CD4-positive, CD25-positive, alpha-beta regulatory T cell (primary cell): ENCODE measurements around the gene EPHX1. TPM values are rescaled to one million over a fixed set of nuclear protein-coding genes. Genes with fewer than 3 reads are reported as not detected.
A peak's percentile ranks its signal among the peaks of the same experiment; 100 is the strongest.

ENCODE experiments used
- ATAC-seq, 2 donors: fragments of 150-1000 bp; cut with Tn5 transposase; one replicate each; pipeline ENCODE4 v1.10.0; 2021; ENCODE audit warnings: low read depth in 2 of 2, moderate number of reproducible peaks in 2 of 2, moderate library complexity in 1 of 2
- DNase-seq, 3 donors: peaks; one replicate each; pipeline versions ENCODE4 v3.0.0 to v3.0.0-alpha.2; 2012 to 2022; ENCODE audit warnings: mixed read lengths in 1 of 3
- H3K27ac ChIP-seq: one replicate; pipeline ENCODE4 v1.7.0; 2013; ENCODE audit warnings: mild to moderate bottlenecking, low read length; ENCODE audit not compliant: insufficient read depth, poor library complexity, severe bottlenecking
- H3K27me3 ChIP-seq: one replicate; pipeline ENCODE4 v1.7.0; 2013; ENCODE audit warnings: low read length; ENCODE audit not compliant: control insufficient read depth, insufficient read depth
- H3K36me3 ChIP-seq: one replicate; pipeline ENCODE4 v1.7.0; 2013; ENCODE audit warnings: mild to moderate bottlenecking, low read length, moderate library complexity; ENCODE audit not compliant: control insufficient read depth, insufficient read depth
- H3K4me1 ChIP-seq: 2 replicates; pipeline ENCODE4 v1.7.0; 2013; ENCODE audit warnings: mild to moderate bottlenecking, low read length; ENCODE audit not compliant: insufficient read depth, control insufficient read depth, poor library complexity, severe bottlenecking
- H3K4me3 ChIP-seq: one replicate; pipeline ENCODE4 v1.7.0; 2013; ENCODE audit warnings: low read depth, mild to moderate bottlenecking, low read length, moderate library complexity
- H3K9me3 ChIP-seq, 2 experiments: 1 replicate in 1 of 2; 2 replicates in 1 of 2; pipeline ENCODE4 v1.7.0; 2013; ENCODE audit warnings: low read length in 2 of 2, mild to moderate bottlenecking in 1 of 2, moderate library complexity in 1 of 2; ENCODE audit not compliant: control insufficient read depth in 2 of 2
- H3K27ac Mint-ChIP-seq, 3 donors: one replicate each; pipeline ENCODE4 v1.8.0; 2020 to 2022; ENCODE audit warnings: mild to moderate bottlenecking in 3 of 3, mixed read lengths in 3 of 3, moderate library complexity in 2 of 3
- H3K27me3 Mint-ChIP-seq: one replicate; pipeline ENCODE4 v1.8.0; 2022; ENCODE audit warnings: mild to moderate bottlenecking, mixed read lengths
- H3K36me3 Mint-ChIP-seq: one replicate; pipeline ENCODE4 v1.8.0; 2020; ENCODE audit warnings: mixed read lengths
- H3K4me1 Mint-ChIP-seq, 4 donors: one replicate each; pipeline ENCODE4 v1.8.0; 2020 to 2022; ENCODE audit warnings: mixed read lengths in 4 of 4, mild to moderate bottlenecking in 1 of 4
- H3K4me3 Mint-ChIP-seq, 4 donors: one replicate each; pipeline ENCODE4 v1.8.0; 2020 to 2022; ENCODE audit warnings: mild to moderate bottlenecking in 4 of 4, mixed read lengths in 4 of 4, moderate library complexity in 3 of 4
- H3K9me3 Mint-ChIP-seq, 7 donors: one replicate each; pipeline ENCODE4 v1.8.0; 2020 to 2022; ENCODE audit warnings: mixed read lengths in 7 of 7, mild to moderate bottlenecking in 3 of 7, moderate library complexity in 2 of 7
- polyA plus RNA-seq, 4 donors: library from polyadenylated mRNA; unstranded; fragments of 300-500 nt; fragmentation: Illumina TruSeq; gene quantifications; one replicate each; pipeline ENCODE4 v1.2.3, GENCODE V29; 2021
- total RNA-seq: library from RNA; stranded (reverse); gene quantifications from one replicate; pipeline ENCODE4 v1.2.3, GENCODE V29; 2022

The EPHX1 gene
- total and polyA plus RNA-seq, 5 donors from 2014 or later = 0.11 to 0.62 (median 0.45) TPM; not detected in 1

GRCh38 chr1:225872075-225872430 lies 62.1 kb downstream of the EPHX1 start:
- H3K9me3 ChIP-seq = no peaks in the 10 kb centered on the region
- no peak for ATAC-seq
- H3K4me3 ChIP-seq = no peak overlapping the region
- Mint-ChIP-seq H3K27ac (peak overlapping the region; percentile 26 to 75 (median 59)), H3K27me3 (no peaks in the 10 kb centered on the region), H3K4me3 (peak overlapping the region in 1 of 4 donors; percentile 31), H3K36me3 (peaks cover 45% of the 10 kb centered on the region), H3K9me3 (no peaks in the 10 kb centered on the region), H3K4me1 (peaks cover 6 to 74% (median 42%) of the 10 kb centered on the region in 4 donors)
- peaks cover 39% of the 10 kb centered on the region for H3K4me1 ChIP-seq
- DNase-seq = no peak
- H3K27me3 ChIP-seq = no peaks in the 10 kb centered on the region
- peaks cover 92% of the 10 kb centered on the region for H3K36me3 ChIP-seq
- H3K27ac ChIP-seq = peak overlapping the region; percentile 34

- H3K27ac ChIP-seq = no peak overlapping the region
- no peaks in the 10 kb centered on the region for H3K9me3 Mint-ChIP-seq
- H3K9me3 ChIP-seq = no peaks in the 10 kb centered on the region
- peaks cover 47% of the 10 kb centered on the region for H3K36me3 Mint-ChIP-seq
- no peak overlapping the region for H3K4me3 ChIP-seq
- ATAC-seq (no peak), DNase-seq (no peak)
- H3K4me1 Mint-ChIP-seq = peaks cover 6 to 76% (median 46%) of the 10 kb centered on the region in 4 donors
- peaks cover 93% of the 10 kb centered on the region for H3K36me3 ChIP-seq
- H3K4me1 ChIP-seq = peaks cover 42% of the 10 kb centered on the region
- H3K4me3 Mint-ChIP-seq = peak overlapping the region in 2 of 4 donors; percentile 41 to 100
- H3K27ac Mint-ChIP-seq = peak overlapping the region in 2 of 3 donors; percentile 89 to 90
- no peaks in the 10 kb centered on the region for H3K27me3 Mint-ChIP-seq
- no peaks in the 10 kb centered on the region for H3K27me3 ChIP-seq
Observed at GRCh38 chr1:225873281-225873850, 63.4 kb downstream of the EPHX1 start.

DNA sequence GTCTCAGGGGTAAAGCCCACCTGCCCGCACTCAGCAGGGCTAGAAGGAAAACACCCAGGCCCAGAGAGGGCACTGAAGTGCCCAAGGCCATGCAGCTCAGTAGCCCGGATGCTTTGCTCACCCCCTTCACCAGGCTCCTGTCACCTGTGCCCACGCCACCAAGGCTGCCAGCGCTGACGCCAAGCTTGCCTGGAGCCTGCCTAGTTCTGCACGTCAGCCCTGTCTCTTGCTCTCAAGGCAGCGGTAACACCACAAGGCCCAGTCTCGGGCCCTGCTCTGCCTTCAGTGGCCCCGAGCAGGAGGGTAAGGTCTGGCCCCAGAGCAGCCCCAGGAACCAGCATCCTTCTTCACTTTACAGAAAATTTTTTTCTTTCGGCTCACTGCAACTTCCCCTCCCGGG lies 64.5 kb downstream of the EPHX1 start:
- H3K36me3 Mint-ChIP-seq = peaks cover 47% of the 10 kb centered on the region
- no peaks in the 10 kb centered on the region for H3K27me3 Mint-ChIP-seq
- peak overlapping the region; percentile 62 to 90 (median 89) for H3K27ac Mint-ChIP-seq
- H3K27ac ChIP-seq = no peak overlapping the region
- ATAC-seq (no peak), DNase-seq (no peak)
- peaks cover 52% of the 10 kb centered on the region for H3K4me1 ChIP-seq
- H3K27me3 ChIP-seq = no peaks in the 10 kb centered on the region
- H3K9me3 ChIP-seq = no peaks in the 10 kb centered on the region
- peak overlapping the region in 1 of 4 donors; percentile 100 for H3K4me3 Mint-ChIP-seq
- H3K36me3 ChIP-seq = peaks cover 91% of the 10 kb centered on the region
- H3K4me1 Mint-ChIP-seq = peaks cover 6 to 81% (median 51%) of the 10 kb centered on the region in 4 donors
- H3K9me3 Mint-ChIP-seq = no peaks in the 10 kb centered on the region
- no peak overlapping the region for H3K4me3 ChIP-seq

- Mint-ChIP-seq H3K9me3 (no peaks in the 10 kb centered on the region), H3K27ac (peak overlapping the region; percentile 66 to 90 (median 85)), H3K4me3 (peak overlapping the region; percentile 4 to 100 (median 37)), H3K4me1 (peaks cover 6 to 89% (median 57%) of the 10 kb centered on the region in 4 donors), H3K36me3 (peaks cover 51% of the 10 kb centered on the region), H3K27me3 (no peaks in the 10 kb centered on the region)
- no peaks in the 10 kb centered on the region for H3K27me3 ChIP-seq
- peaks cover 60% of the 10 kb centered on the region for H3K4me1 ChIP-seq
- peaks cover 86% of the 10 kb centered on the region for H3K36me3 ChIP-seq
- no peak for ATAC-seq
- no peaks in the 10 kb centered on the region for H3K9me3 ChIP-seq
- H3K4me3 ChIP-seq = no peak overlapping the region
- no peak for DNase-seq
- H3K27ac ChIP-seq = peak overlapping the region; percentile 53
Observed at GRCh38 chr1:225875044-225875815, 65.3 kb downstream of the EPHX1 start.

DNA sequence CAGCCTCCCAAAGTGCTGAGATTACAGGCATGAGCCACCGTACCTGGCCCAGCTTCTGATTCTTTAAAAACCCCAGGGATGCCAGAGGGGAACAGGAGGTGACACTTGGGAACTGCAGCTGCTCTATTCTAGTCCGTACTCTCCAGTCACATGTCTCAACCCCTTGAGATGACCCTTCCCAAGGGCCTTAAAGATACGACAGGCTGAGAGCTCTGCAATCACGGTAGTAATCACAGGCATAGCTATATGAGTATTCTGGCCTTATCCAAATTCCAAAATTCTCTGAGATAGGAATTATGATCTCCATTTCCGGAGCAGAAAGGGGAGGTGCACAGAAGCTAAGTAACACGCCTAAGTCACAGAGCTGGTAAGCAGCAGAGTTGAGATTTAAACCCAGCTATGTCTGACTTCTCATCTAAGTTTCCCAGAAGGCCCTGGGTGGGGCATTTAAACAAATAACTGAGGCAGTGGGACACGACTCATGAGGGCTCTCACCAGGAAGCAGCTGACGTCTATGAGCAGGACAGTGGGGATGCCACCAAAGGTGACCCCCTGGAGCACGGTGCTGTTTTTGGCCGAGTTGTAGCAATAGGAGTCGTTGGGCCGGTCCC lies 67.1 kb downstream of the EPHX1 start:
- H3K27me3 ChIP-seq = no peaks in the 10 kb centered on the region
- Mint-ChIP-seq H3K4me3 (peak overlapping the region; percentile 86 to 100 (median 94)), H3K27ac (peak overlapping the region; percentile 75 to 93 (median 93)), H3K4me1 (peaks cover 6 to 79% (median 50%) of the 10 kb centered on the region in 4 donors), H3K36me3 (peaks cover 38% of the 10 kb centered on the region), H3K27me3 (peaks cover 4% of the 10 kb centered on the region), H3K9me3 (no peaks in the 10 kb centered on the region)
- H3K4me1 ChIP-seq = peaks cover 74% of the 10 kb centered on the region
- peaks cover 68% of the 10 kb centered on the region for H3K36me3 ChIP-seq
- H3K9me3 ChIP-seq = no peaks in the 10 kb centered on the region
- ATAC-seq (no peak), DNase-seq (no peak)
- no peak overlapping the region for H3K4me3 ChIP-seq
- peak overlapping the region; percentile 82 for H3K27ac ChIP-seq

DNA sequence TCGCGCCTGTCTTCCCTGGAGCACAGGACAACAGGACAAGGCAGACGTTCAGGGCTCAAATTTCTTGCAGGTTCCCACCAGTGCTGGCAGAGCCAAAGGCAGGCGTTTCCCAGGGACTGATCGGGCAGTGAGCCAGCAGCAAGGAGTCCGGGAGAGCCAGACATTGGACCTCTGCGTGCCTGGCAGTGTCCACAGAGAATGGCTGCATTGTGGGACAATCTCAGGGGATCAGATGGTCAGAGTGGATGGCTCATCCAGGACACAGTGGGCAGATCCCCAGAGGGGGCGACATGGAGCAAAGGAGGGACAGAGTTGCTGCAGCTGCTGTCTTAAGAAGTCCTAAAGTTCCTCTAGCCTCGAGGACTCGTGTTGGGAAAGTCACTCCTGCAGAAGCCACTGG lies 67.7 kb downstream of the EPHX1 start:
- H3K4me1 ChIP-seq = peaks cover 74% of the 10 kb centered on the region

DNA sequence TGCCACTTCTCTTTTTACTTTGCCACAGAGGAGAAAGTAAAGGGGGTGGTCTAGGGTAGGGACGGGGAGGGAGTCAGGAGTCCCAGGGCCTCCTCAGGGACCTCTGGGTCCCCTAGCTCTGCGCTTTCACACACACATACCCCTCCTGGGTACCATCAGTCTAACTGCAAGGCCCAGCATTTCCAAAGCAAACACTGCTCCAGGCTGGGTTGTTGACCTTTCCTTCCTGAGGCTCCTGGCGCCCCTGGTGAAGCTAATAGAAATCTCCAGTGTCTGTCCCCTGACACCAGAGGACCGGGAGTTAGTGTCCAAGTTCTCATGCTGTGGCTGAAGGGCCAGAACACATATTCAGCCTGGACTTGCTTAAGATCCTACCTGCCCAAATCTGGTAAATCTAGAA lies 68.4 kb downstream of the EPHX1 start:
- H3K4me1 Mint-ChIP-seq = peaks cover 6 to 77% (median 50%) of the 10 kb centered on the region in 4 donors

More for the DNA sequence above, 67.7 kb downstream of the EPHX1 start:
- DNase-seq (no peak), ATAC-seq (no peak)
- H3K36me3 Mint-ChIP-seq = peaks cover 38% of the 10 kb centered on the region
- peaks cover 6 to 78% (median 50%) of the 10 kb centered on the region in 4 donors for H3K4me1 Mint-ChIP-seq
- peak overlapping the region; percentile 86 to 100 (median 94) for H3K4me3 Mint-ChIP-seq
- peaks cover 4% of the 10 kb centered on the region for H3K27me3 Mint-ChIP-seq
- Histone ChIP-seq H3K4me3 (peak overlapping the region; percentile 95), H3K36me3 (peaks cover 63% of the 10 kb centered on the region), H3K27ac (peak overlapping the region; percentile 82), H3K27me3 (no peaks in the 10 kb centered on the region), H3K9me3 (no peaks in the 10 kb centered on the region)
- peak overlapping the region; percentile 75 to 93 (median 93) for H3K27ac Mint-ChIP-seq
- H3K9me3 Mint-ChIP-seq = no peaks in the 10 kb centered on the region

More for the DNA sequence above, 68.4 kb downstream of the EPHX1 start:
- peaks cover 57% of the 10 kb centered on the region for H3K36me3 ChIP-seq
- peak overlapping the region; percentile 95 for H3K4me3 ChIP-seq
- ATAC-seq (no peak), DNase-seq (no peak)
- peaks cover 34% of the 10 kb centered on the region for H3K36me3 Mint-ChIP-seq
- peaks cover 73% of the 10 kb centered on the region for H3K4me1 ChIP-seq
- no peaks in the 10 kb centered on the region for H3K9me3 Mint-ChIP-seq
- H3K4me3 Mint-ChIP-seq = peak overlapping the region; percentile 98 to 100 (median 98)
- H3K27ac Mint-ChIP-seq = peak overlapping the region; percentile 86 to 93 (median 89)
- H3K9me3 ChIP-seq = no peaks in the 10 kb centered on the region
- no peaks in the 10 kb centered on the region for H3K27me3 ChIP-seq
- H3K27me3 Mint-ChIP-seq = peaks cover 4% of the 10 kb centered on the region
- H3K27ac ChIP-seq = peak overlapping the region; percentile 82
